IMR-90 (cell line): ENCODE data around the gene PAXIP1. TPM values are rescaled to one million over a fixed set of nuclear protein-coding genes. Genes with fewer than 3 reads are reported as not detected.

Experiments
- ATAC-seq: fragments of 200-7000 bp; cut with Tn5 transposase; 2 replicates; pipeline ENCODE4 v1.9.1; 2020; ENCODE audit warnings: low read depth, mild to moderate bottlenecking, moderate library complexity
- BruUV-seq: library from RNA; stranded (reverse); fragments of 400-500 nt; replicated peaks from 2 replicates; lab custom pipeline; 2021; lab: Mats Ljungman, UMichigan
- CTCF ChIA-PET: fragments of 300-600 bp; formaldehyde crosslinking; extraction: SDS; loops from one replicate; lab custom pipeline; 2021; ENCODE audit warnings: antibody characterized with exemption; lab: Yijun Ruan, JAX
- POLR2A ChIA-PET: fragments of 300-600 bp; sonication (Branson Sonifier 250); formaldehyde crosslinking; loops from one replicate; lab custom pipeline; 2022; ENCODE audit warnings: antibody characterized with exemption; ENCODE audit not compliant: unreplicated experiment; lab: Charles Lee
- DNase-seq: peaks from one replicate; pipeline ENCODE4 v3.0.0; 2013
- H2AFZ ChIP-seq: replicated peaks from 2 replicates; pipeline ENCODE3; 2013; ENCODE audit warnings: low read length, mild to moderate bottlenecking; ENCODE audit not compliant: poor library complexity
- H2AK5ac ChIP-seq: 2 replicates; pipeline ENCODE4 v1.6.1; 2013; ENCODE audit warnings: low read depth, low read length, inconsistent platforms
- H2AK9ac ChIP-seq: replicated peaks from 2 replicates; pipeline ENCODE3; 2013; ENCODE audit warnings: mild to moderate bottlenecking, low read depth, low read length, moderate library complexity; ENCODE audit not compliant: poor library complexity
- H2BK120ac ChIP-seq: 2 replicates; pipeline ENCODE4 v1.6.1; 2013; ENCODE audit warnings: low read depth, low read length, inconsistent platforms
- H2BK15ac ChIP-seq: 3 replicates; pipeline ENCODE4 v1.6.1; 2013; ENCODE audit warnings: low read depth, low read length, inconsistent platforms
- H2BK20ac ChIP-seq: 2 replicates; pipeline ENCODE4 v1.6.1; 2013; ENCODE audit warnings: low read depth, mild to moderate bottlenecking, inconsistent platforms, low read length, moderate library complexity
- H2BK5ac ChIP-seq: 2 replicates; pipeline ENCODE4 v1.6.1; 2013; ENCODE audit warnings: mild to moderate bottlenecking, low read depth, low read length, inconsistent platforms; ENCODE audit not compliant: poor library complexity, severe bottlenecking
- H3K14ac ChIP-seq: replicated peaks from 2 replicates; pipeline ENCODE4 v1.6.1; 2013; ENCODE audit warnings: low read depth, low read length, inconsistent platforms
- H3K18ac ChIP-seq: 2 replicates; pipeline ENCODE4 v1.6.1; 2013; ENCODE audit warnings: low read depth, low read length, control low read depth
- H3K23ac ChIP-seq: 2 replicates; pipeline ENCODE4 v1.6.1; 2013; ENCODE audit warnings: low read depth, low read length, inconsistent platforms
- H3K27ac ChIP-seq: 2 replicates; pipeline ENCODE4 v1.5.1; 2013; ENCODE audit warnings: mild to moderate bottlenecking, control low read depth, low read length; ENCODE audit not compliant: insufficient read depth
- H3K27me3 ChIP-seq: 2 replicates; pipeline ENCODE4 v1.6.1; 2013; ENCODE audit warnings: low read length; ENCODE audit not compliant: control insufficient read depth, insufficient read depth
- H3K36me3 ChIP-seq: 2 replicates; pipeline ENCODE4 v1.6.1; 2013; ENCODE audit warnings: low read length, mixed read lengths; ENCODE audit not compliant: control insufficient read depth, insufficient read depth
- H3K4ac ChIP-seq: 2 replicates; pipeline ENCODE4 v1.6.1; 2013; ENCODE audit warnings: low read depth, low read length, inconsistent platforms
- H3K4me1 ChIP-seq: 2 replicates; pipeline ENCODE4 v1.6.1; 2013; ENCODE audit warnings: low read length, mixed read lengths; ENCODE audit not compliant: control insufficient read depth, insufficient read depth
- H3K4me2 ChIP-seq: 2 replicates; pipeline ENCODE4 v1.6.1; 2013; ENCODE audit warnings: low read depth, mild to moderate bottlenecking, control low read depth, low read length, moderate library complexity
- H3K4me3 ChIP-seq: 2 replicates; pipeline ENCODE4 v1.5.1; 2013; ENCODE audit warnings: low read depth, mild to moderate bottlenecking, control low read depth, low read length, moderate library complexity; ENCODE audit not compliant: insufficient read depth
- H3K56ac ChIP-seq: 2 replicates; pipeline ENCODE4 v1.6.1; 2013; ENCODE audit warnings: low read length, inconsistent platforms; ENCODE audit not compliant: insufficient read depth; ENCODE audit errors: extremely low read depth
- H3K79me1 ChIP-seq, 2 experiments: 2 replicates each; pipeline ENCODE4 v1.6.1; 2013; ENCODE audit warnings: low read length in 2 of 2, inconsistent platforms in 1 of 2, low read depth in 1 of 2
- H3K9ac ChIP-seq: 2 replicates; pipeline ENCODE4 v1.6.1; 2013; ENCODE audit warnings: low read depth, low read length, control low read depth
- H3K9me1 ChIP-seq: 2 replicates; pipeline ENCODE4 v1.6.1; 2013; ENCODE audit warnings: low read length, inconsistent platforms; ENCODE audit not compliant: insufficient read depth
- H3K9me3 ChIP-seq: 2 replicates; pipeline ENCODE4 v1.6.1; 2013; ENCODE audit warnings: low read length; ENCODE audit not compliant: control insufficient read depth, insufficient read depth
- H4K20me1 ChIP-seq: 2 replicates; pipeline ENCODE4 v1.6.1; 2013; ENCODE audit warnings: low read length, inconsistent platforms; ENCODE audit not compliant: insufficient read depth
- H4K5ac ChIP-seq: 2 replicates; pipeline ENCODE4 v1.6.1; 2013; ENCODE audit warnings: mild to moderate bottlenecking, low read depth, low read length, control low read depth
- H4K8ac ChIP-seq, 2 experiments: 2 replicates each; pipeline ENCODE4 v1.6.1; 2013; ENCODE audit warnings: low read depth in 2 of 2, low read length in 2 of 2, control low read depth in 1 of 2, inconsistent platforms in 1 of 2
- H4K91ac ChIP-seq: 2 replicates; pipeline ENCODE4 v1.6.1; 2013; ENCODE audit warnings: low read depth, low read length, inconsistent platforms; ENCODE audit not compliant: insufficient read depth
- RFX5 ChIP-seq: IDR thresholded peaks from 2 replicates; pipeline ENCODE4 v1.8.0; 2012; ENCODE audit warnings: low read depth, mild to moderate bottlenecking, low read length, moderate library complexity
- WGBS, 2 experiments: methylation state at CpG; one replicate each; pipeline versions ENCODE4 v1.1.5 to v1.1.7; 2013; ENCODE audit warnings: missing lambda C conversion rate in 2 of 2; ENCODE audit not compliant: insufficient read length in 1 of 2; ENCODE audit errors: extremely low coverage in 2 of 2; 5-methylcytosine and 5-hydroxymethylcytosine counted together
- dilution Hi-C: fragments of 300-500 bp; cut with HindIII; formaldehyde crosslinking; loops from one replicate; pipeline ENCODE4 v1.14.3; 2018; ENCODE audit warnings: low sequenced_read_pairs; ENCODE audit not compliant: unreplicated experiment
- in situ Hi-C: fragments of 300-500 bp; cut with MboI; formaldehyde crosslinking; loops from 3 replicates; pipeline ENCODE4 v1.14.3; 2019; ENCODE audit warnings: low sequenced_read_pairs, inconsistent platforms, mixed read lengths
- intact Hi-C: fragments of 100-400 bp; cut with micrococcal nuclease; formaldehyde crosslinking; loops from 2 replicates; pipeline ENCODE4 v1.10.0; 2022
- polyA plus RNA-seq, 3 experiments: library from polyadenylated mRNA; depleted of rRNA; stranded (reverse); fragments of >200 nt; gene quantifications; 2 replicates each; pipeline ENCODE4 v1.2.3, GENCODE V29; 2012; ENCODE audit warnings: low replicate concordance in 1 of 3
- total RNA-seq: library from RNA; depleted of rRNA; stranded (reverse); fragments of >200 nt; gene quantifications from 2 replicates; pipeline ENCODE4 v1.2.3, GENCODE V29; 2012

The PAXIP1 gene
- total and polyA plus RNA-seq, 2 of the 4 experiments (the other 2 are of a cell fraction), result 7.3 to 8.7 TPM

DNA sequence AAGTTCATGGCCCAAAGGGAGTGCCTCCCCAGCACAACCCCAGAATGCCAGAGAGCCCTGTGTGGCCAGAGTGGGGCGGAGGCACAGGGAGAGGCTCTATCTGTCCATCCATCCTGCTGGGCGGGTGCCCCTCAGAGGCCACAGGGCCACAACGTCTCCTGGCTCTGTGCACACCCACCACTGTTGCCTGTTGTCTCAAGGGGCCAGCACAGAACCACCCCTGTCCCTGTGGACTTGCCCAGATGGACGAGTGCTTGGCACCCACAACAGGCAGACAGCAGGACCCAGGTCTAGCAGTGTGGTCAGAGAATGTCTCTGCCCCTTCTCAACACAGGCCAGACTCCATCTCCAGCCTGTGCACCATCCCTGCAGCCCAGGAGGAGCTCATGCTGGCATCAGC lies 92.8 kb downstream of the PAXIP1 start:
- Histone ChIP-seq H3K9me1 (no peaks in the 10 kb centered on the region), H4K91ac (no peak overlapping the region), H3K9me3 (peaks cover 10% of the 10 kb centered on the region; the same call in 1 of the 2 replicates), H2BK20ac (no peak overlapping the region), H3K23ac (no peak overlapping the region), H3K4me1 (no peaks in the 10 kb centered on the region), H2BK15ac (no peak overlapping the region), H3K56ac (no peak overlapping the region), H4K20me1 (no peaks in the 10 kb centered on the region), H2BK5ac (no peak overlapping the region), H2AK9ac (no peak overlapping the region), H3K4ac (no peak overlapping the region), H3K36me3 (no peaks in the 10 kb centered on the region), H3K4me2 (no peak overlapping the region), H4K5ac (no peak overlapping the region), H4K8ac (no peak overlapping the region), H2AFZ (no peak overlapping the region), H3K27me3 (peaks cover 7% of the 10 kb centered on the region; the same call in 1 of the 2 replicates), H2AK5ac (no peak overlapping the region), H3K14ac (no peak overlapping the region), H3K9ac (no peak overlapping the region), H3K27ac (no peak overlapping the region), H3K79me1 (no peaks in the 10 kb centered on the region), H3K18ac (no peak overlapping the region), H2BK120ac (no peak overlapping the region), H3K4me3 (no peak overlapping the region)
- no peak for ATAC-seq
- WGBS, 2 experiments, result no CpG with 5 or more reads among the region's 4 CpGs
- DNase-seq, result no peak
- dilution Hi-C loops, result no loop called here
- no TSS peak for BruUV-seq
- CTCF ChIA-PET, result interaction anchor here (1.3 kb wide), 1 partner anchor 43 kb away, joined by 3 read pairs; no protein-coding TSS in a partner anchor
- POLR2A ChIA-PET, result no interaction called here
- intact Hi-C loops, result no loop called here
- no peak for TF ChIP-seq RFX5
- in situ Hi-C loops, result no loop called here
